Cardiac fibroblast (primary cell): ENCODE measurements around the gene KIAA1217.
A peak's percentile ranks its signal among the peaks of the same experiment; 100 is the strongest.

Source experiments
- DNase-seq, 2 donors: peaks; one replicate each; pipeline versions ENCODE4 v3.0.0 to v3.0.0-alpha.2; 2010; ENCODE audit warnings: low read depth in 2 of 2
- H3K4me3 ChIP-seq, 2 donors: replicated peaks in 1 of 2; 1 replicate in 1 of 2; 2 replicates in 1 of 2; pipeline ENCODE4 v1.5.1; 2011; ENCODE audit warnings: low read depth in 2 of 2, low read length in 2 of 2, mild to moderate bottlenecking in 2 of 2, moderate library complexity in 1 of 2
- CTCF ChIP-seq: IDR thresholded peaks from one replicate; pipeline ENCODE4 v1.5.1; 2011; ENCODE audit warnings: low read depth, mild to moderate bottlenecking, low read length, inconsistent platforms

Gene KIAA1217

GRCh38 chr10:24306507-24306875 lies 97.6 kb downstream of the KIAA1217 start:
- no peak for TF ChIP-seq CTCF
- peak in 1 of 2 donors; percentile 26 for DNase-seq
- no peak overlapping the region for H3K4me3 ChIP-seq

DNA sequence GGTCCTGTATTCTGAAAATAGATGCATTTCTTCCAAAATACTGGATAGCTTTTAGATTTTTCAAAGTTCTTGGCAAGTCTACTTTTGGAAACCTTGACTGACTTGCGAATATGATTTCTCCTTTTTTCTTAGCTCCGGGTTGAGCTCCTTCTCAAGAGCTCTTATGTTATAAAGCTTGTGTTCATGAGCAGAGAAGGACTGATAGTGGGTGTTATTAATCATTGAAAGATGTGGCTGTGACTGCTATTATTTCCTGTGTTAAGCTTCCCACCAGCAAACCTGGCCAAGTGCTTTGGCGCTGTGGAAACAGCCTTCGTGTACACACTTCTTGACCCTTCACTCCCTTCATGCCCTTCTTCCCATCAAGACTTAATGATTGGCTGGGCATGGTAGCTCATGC lies 98.2 kb downstream of the KIAA1217 start:
- DNase-seq, result no peak
- TF ChIP-seq CTCF, result no peak
- H3K4me3 ChIP-seq, result no peak overlapping the region

DNA sequence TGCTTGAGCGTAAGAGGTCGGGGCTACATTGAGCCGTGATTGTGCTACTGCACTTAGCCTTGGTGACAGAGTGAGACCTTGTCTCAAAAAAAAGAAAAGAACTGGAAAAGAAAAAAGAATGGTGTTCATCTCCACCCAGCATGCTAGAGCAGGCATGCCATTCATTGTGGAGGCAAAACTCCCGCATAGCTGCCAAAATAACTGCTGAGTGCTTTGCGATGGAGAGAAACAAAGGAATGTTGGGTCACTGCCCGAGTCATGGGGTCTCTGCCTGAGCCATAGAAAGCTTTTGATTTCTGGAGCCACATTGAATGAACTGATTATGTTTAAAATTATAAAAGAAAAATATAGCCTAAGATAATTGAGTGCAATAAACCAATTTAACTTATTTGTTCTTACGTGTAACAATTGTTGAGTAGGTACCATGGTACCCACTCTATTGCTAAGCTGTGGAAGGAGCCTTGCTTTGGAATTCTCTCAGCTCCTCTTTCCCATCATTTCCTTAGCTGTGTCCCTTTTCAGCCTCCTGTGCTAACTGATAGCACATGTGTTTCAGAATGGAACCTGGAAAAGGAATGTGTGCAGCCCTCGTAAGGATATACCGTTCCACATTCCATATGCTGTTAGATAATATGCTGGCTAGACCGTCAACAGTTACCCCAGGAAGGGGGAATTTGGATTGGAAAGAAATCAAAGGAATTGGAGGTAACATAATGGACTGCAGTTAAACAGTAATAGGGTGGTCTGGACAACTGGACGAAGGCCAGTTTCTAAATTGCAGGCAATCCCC lies 99.0 kb downstream of the KIAA1217 start:
- peak in 1 of 2 donors; percentile 49 for DNase-seq
- no peak for TF ChIP-seq CTCF
- no peak overlapping the region for H3K4me3 ChIP-seq

DNA sequence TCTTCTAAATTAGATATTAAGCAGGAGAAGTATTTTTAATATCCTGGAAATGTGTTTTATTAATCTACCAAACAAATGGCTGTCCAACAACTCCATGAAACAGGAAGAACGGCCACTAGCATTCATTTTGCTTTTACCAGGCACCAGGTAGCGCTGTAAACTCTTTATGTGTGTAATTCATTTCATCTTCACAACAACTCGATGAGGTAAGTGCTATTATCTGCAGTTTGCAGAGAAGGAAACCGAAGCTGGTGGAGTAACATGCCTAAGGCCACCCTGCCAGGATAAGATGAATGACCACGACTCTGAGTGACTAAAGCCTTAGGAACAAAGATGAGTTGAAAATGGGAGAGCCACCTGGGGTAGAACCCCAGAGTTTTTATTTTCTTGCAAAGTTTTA lies 101.2 kb downstream of the KIAA1217 start:
- DNase-seq, result peak in 1 of 2 donors; percentile 19
- H3K4me3 ChIP-seq, result no peak overlapping the region
- no peak for TF ChIP-seq CTCF

- DNase-seq, result no peak
- TF ChIP-seq CTCF, result no peak
- no peak overlapping the region for H3K4me3 ChIP-seq
Measured at GRCh38 chr10:24311888-24312287, 103.0 kb downstream of the KIAA1217 start.

GRCh38 chr10:24313283-24313682 lies 104.3 kb downstream of the KIAA1217 start:
- TF ChIP-seq CTCF, result no peak
- no peak for DNase-seq
- no peak overlapping the region for H3K4me3 ChIP-seq

- DNase-seq, result no peak
- TF ChIP-seq CTCF, result no peak
- no peak overlapping the region for H3K4me3 ChIP-seq
Measured at GRCh38 chr10:24315211-24315610, 106.3 kb downstream of the KIAA1217 start.
